WTC11 (cell line): ENCODE results near the gene TTC39C. TPM values are rescaled to one million over a fixed set of nuclear protein-coding genes. Genes with fewer than 3 reads are reported as not detected.
"Not testable (repeated sequence)": the region's sequence is repeated elsewhere in the genome, so short reads cannot be mapped to it uniquely, and the experiment has no call there.

Experiments
- ATAC-seq: fragments of 200-7000 bp; cut with Tn5 transposase; 2 replicates; pipeline ENCODE4 v1.10.0; 2021; ENCODE audit warnings: mild to moderate bottlenecking, moderate library complexity
- CTCF ChIA-PET: fragments of 300-600 bp; sonication (Branson Sonifier 250); formaldehyde crosslinking; loops from one replicate; lab custom pipeline; 2021; ENCODE audit warnings: antibody characterized with exemption; lab: Charles Lee
- POLR2A ChIA-PET: fragments of 350-600 bp; sonication (Branson Sonifier 250); formaldehyde crosslinking; loops from one replicate; lab custom pipeline; 2021; ENCODE audit warnings: antibody characterized with exemption; lab: Charles Lee
- DNase-seq: peaks from one replicate; pipeline ENCODE4 v3.0.0; 2021; ENCODE audit warnings: low spot score
- H3K27ac Mint-ChIP-seq: 2 replicates; pipeline ENCODE4 v1.8.0; 2021; ENCODE audit warnings: mixed read lengths
- H3K27me3 Mint-ChIP-seq: 2 replicates; pipeline ENCODE4 v1.8.0; 2021; ENCODE audit warnings: low read depth, mild to moderate bottlenecking, moderate library complexity, mixed read lengths
- H3K36me3 Mint-ChIP-seq: 2 replicates; pipeline ENCODE4 v1.8.0; 2021; ENCODE audit warnings: mixed read lengths
- H3K4me1 Mint-ChIP-seq: 2 replicates; pipeline ENCODE4 v1.8.0; 2022; ENCODE audit warnings: mixed read lengths
- H3K4me3 Mint-ChIP-seq: 2 replicates; pipeline ENCODE4 v1.8.0; 2021; ENCODE audit warnings: mild to moderate bottlenecking, moderate library complexity, mixed read lengths
- H3K9me3 Mint-ChIP-seq: 2 replicates; pipeline ENCODE4 v1.8.0; 2021; ENCODE audit warnings: mixed read lengths
- ATF1 ChIP-seq: sonication (generic); formaldehyde crosslinking; IDR thresholded peaks from 2 replicates; pipeline ENCODE4 v1.8.1; 2023; ENCODE audit warnings: mild to moderate bottlenecking, moderate library complexity, missing genetic modification reagents
- CBFB ChIP-seq: sonication (generic); formaldehyde crosslinking; IDR thresholded peaks from 2 replicates; pipeline ENCODE4 v1.8.1; 2022; ENCODE audit warnings: mild to moderate bottlenecking, low read depth, missing genetic modification reagents
- CREB1 ChIP-seq: sonication (generic); formaldehyde crosslinking; IDR thresholded peaks from 2 replicates; pipeline ENCODE4 v1.8.0; 2023; ENCODE audit warnings: mild to moderate bottlenecking, missing genetic modification reagents
- CTCF ChIP-seq: fragments of 200-600 bp; IDR thresholded peaks from 2 replicates; pipeline ENCODE4 v1.8.0; 2022; ENCODE audit warnings: antibody characterized with exemption
- ELF4 ChIP-seq: sonication (generic); formaldehyde crosslinking; IDR thresholded peaks from 2 replicates; pipeline ENCODE4 v1.8.1; 2022; ENCODE audit warnings: low read depth, mild to moderate bottlenecking, moderate library complexity, missing genetic modification reagents
- ERG ChIP-seq: fragments of 250-450 bp; sonication (Bioruptor Pico); IDR thresholded peaks from 2 replicates; pipeline ENCODE4 v1.8.0; 2021; ENCODE audit warnings: mild to moderate bottlenecking
- ETV6 ChIP-seq: sonication (generic); formaldehyde crosslinking; IDR thresholded peaks from 2 replicates; pipeline ENCODE4 v1.8.1; 2022; ENCODE audit warnings: mild to moderate bottlenecking, missing genetic modification reagents
- FOXK1 ChIP-seq: sonication (generic); formaldehyde crosslinking; IDR thresholded peaks from 2 replicates; pipeline ENCODE4 v1.8.0; 2022; ENCODE audit warnings: mild to moderate bottlenecking, moderate library complexity, missing genetic modification reagents
- JAZF1 ChIP-seq: fragments of 250-450 bp; sonication (Bioruptor Pico); IDR thresholded peaks from 2 replicates; pipeline ENCODE4 v1.9.0; 2021; ENCODE audit warnings: moderate library complexity, mild to moderate bottlenecking, inconsistent platforms
- JUN ChIP-seq: sonication (generic); formaldehyde crosslinking; IDR thresholded peaks from 2 replicates; pipeline ENCODE4 v1.8.0; 2023; ENCODE audit warnings: mild to moderate bottlenecking, missing genetic modification reagents
- OVOL2 ChIP-seq: fragments of 250-450 bp; sonication (Bioruptor Pico); IDR thresholded peaks from 2 replicates; pipeline ENCODE4 v1.9.0; 2021; ENCODE audit warnings: mild to moderate bottlenecking, borderline replicate concordance
- PREB ChIP-seq: sonication (generic); formaldehyde crosslinking; IDR thresholded peaks from 2 replicates; pipeline ENCODE4 v1.8.1; 2022; ENCODE audit warnings: mild to moderate bottlenecking, missing genetic modification reagents, moderate library complexity, borderline replicate concordance
- RELA ChIP-seq: sonication (generic); formaldehyde crosslinking; IDR thresholded peaks from 2 replicates; pipeline ENCODE4 v1.8.1; 2022; ENCODE audit warnings: missing genetic modification reagents, mild to moderate bottlenecking, borderline replicate concordance
- RORB ChIP-seq: fragments of 250-450 bp; sonication (Bioruptor Pico); IDR thresholded peaks from 2 replicates; pipeline ENCODE4 v1.9.0; 2021; ENCODE audit warnings: mild to moderate bottlenecking
- TCF7 ChIP-seq: sonication (generic); formaldehyde crosslinking; IDR thresholded peaks from 2 replicates; pipeline ENCODE4 v1.8.0; 2022; ENCODE audit warnings: mild to moderate bottlenecking, low read depth, missing genetic modification reagents, moderate library complexity
- TEAD1 ChIP-seq: sonication (generic); formaldehyde crosslinking; IDR thresholded peaks from 2 replicates; pipeline ENCODE4 v1.8.0; 2022; ENCODE audit warnings: mild to moderate bottlenecking, missing genetic modification reagents
- ZBTB43 ChIP-seq: sonication (generic); formaldehyde crosslinking; IDR thresholded peaks from 2 replicates; pipeline ENCODE4 v1.8.1; 2023; ENCODE audit warnings: mild to moderate bottlenecking, missing genetic modification reagents
- ZNF121 ChIP-seq: sonication (generic); formaldehyde crosslinking; IDR thresholded peaks from 2 replicates; pipeline ENCODE4 v1.8.0; 2023; ENCODE audit warnings: missing genetic modification reagents
- ZNF219 ChIP-seq: sonication (generic); formaldehyde crosslinking; IDR thresholded peaks from 2 replicates; pipeline ENCODE4 v1.8.0; 2023; ENCODE audit warnings: missing genetic modification reagents, mild to moderate bottlenecking, borderline replicate concordance
- ZNF317 ChIP-seq: sonication (generic); formaldehyde crosslinking; IDR thresholded peaks from 2 replicates; pipeline ENCODE4 v1.8.1; 2023; ENCODE audit warnings: low read depth, mild to moderate bottlenecking, moderate library complexity, missing genetic modification reagents, borderline replicate concordance
- ZNF423 ChIP-seq: fragments of 250-450 bp; sonication (Bioruptor Pico); IDR thresholded peaks from 2 replicates; pipeline ENCODE4 v2.1.2; 2022; ENCODE audit warnings: mild to moderate bottlenecking, moderate library complexity
- ZNF512 ChIP-seq: sonication (generic); formaldehyde crosslinking; IDR thresholded peaks from 2 replicates; pipeline ENCODE4 v1.8.1; 2022; ENCODE audit warnings: missing genetic modification reagents, borderline replicate concordance
- total RNA-seq: library from RNA; stranded (reverse); gene quantifications from 3 replicates; pipeline ENCODE4 v1.2.3, GENCODE V29; 2021

Gene TTC39C
- total RNA-seq, 1 experiment from 2014 or later: 57.3 TPM

GRCh38 chr18:24056506-24056905 is 42.0 kb downstream of the TTC39C start:
- Mint-ChIP-seq H3K9me3 (peaks cover 9% of the 10 kb centered on the region), H3K36me3 (peaks cover 7% of the 10 kb centered on the region; the same call in 1 of the 2 replicates), H3K27me3 (no peaks in the 10 kb centered on the region), H3K4me1 (peaks cover 32% of the 10 kb centered on the region), H3K27ac (no peak overlapping the region), H3K4me3 (no peak overlapping the region)
- DNase-seq (no peak), ATAC-seq (no peak)
- ChIA-PET CTCF (no interaction called here), POLR2A (no interaction called here)
- no peak for TF ChIP-seq ELF4 (CRISPR knock-in tag)
- TF ChIP-seq PREB (CRISPR knock-in tag): no peak
- 0 out of 2 replicates have a peak, but pooled peaks have one; percentile 45 for TF ChIP-seq ZNF121 (CRISPR knock-in tag)

GRCh38 chr18:24057804-24058203 is 43.2 kb downstream of the TTC39C start:
- CTCF ChIA-PET: no interaction called here
- peaks cover 9% of the 10 kb centered on the region for H3K9me3 Mint-ChIP-seq
- peaks cover 7% of the 10 kb centered on the region; the same call in 1 of the 2 replicates for H3K36me3 Mint-ChIP-seq
- no peaks in the 10 kb centered on the region for H3K27me3 Mint-ChIP-seq
- peaks cover 32% of the 10 kb centered on the region for H3K4me1 Mint-ChIP-seq
- TF ChIP-seq ELF4 (CRISPR knock-in tag) (no peak), ATF1 (CRISPR knock-in tag) (no peak), ETV6 (CRISPR knock-in tag) (no peak), ZBTB43 (no peak), FOXK1 (CRISPR knock-in tag) (no peak), ZNF219 (CRISPR knock-in tag) (no peak), TEAD1 (no peak), CBFB (no peak), ZNF423 (CRISPR knock-in tag) (no peak), CREB1 (CRISPR knock-in tag) (no peak), OVOL2 (no peak), RORB (CRISPR knock-in tag) (no peak), ZNF317 (CRISPR knock-in tag) (no peak), ERG (no peak), RELA (CRISPR knock-in tag) (no peak), ZNF512 (no peak), JAZF1 (CRISPR knock-in tag) (no peak), JUN (CRISPR knock-in tag) (no peak), CTCF (no peak), TCF7 (CRISPR knock-in tag) (no peak)
- H3K27ac Mint-ChIP-seq: no peak overlapping the region
- DNase-seq (no peak), ATAC-seq (no peak)
- POLR2A ChIA-PET: no interaction called here
- H3K4me3 Mint-ChIP-seq: no peak overlapping the region

GRCh38 chr18:24059385-24059784 is 44.8 kb downstream of the TTC39C start:
- DNase-seq, H3K4me3 Mint-ChIP-seq, CTCF ChIA-PET, H3K9me3 Mint-ChIP-seq, H3K36me3 Mint-ChIP-seq, H3K27ac Mint-ChIP-seq, ATAC-seq, POLR2A ChIA-PET, H3K27me3 Mint-ChIP-seq: not testable (repeated sequence)
- peaks cover 26% of the 10 kb centered on the region for H3K4me1 Mint-ChIP-seq
